Uterus (tissue), 4 donors: Measurements from ENCODE around the gene HTT-AS. TPM values are rescaled to one million over a fixed set of nuclear protein-coding genes. Genes with fewer than 3 reads are reported as not detected.

Source experiments
- DNase-seq, 2 donors: peaks; one replicate each; pipeline ENCODE4 v3.0.0-alpha.2; 2019 to 2020
- H3K27ac ChIP-seq, 2 donors: fragments of 200-600 bp; sonication (generic); 1 replicate in 1 of 2; 2 replicates in 1 of 2; pipeline ENCODE4 v1.5.1; 2016 to 2018
- H3K27me3 ChIP-seq, 2 donors: fragments of 200-600 bp; sonication (generic); one replicate each; pipeline ENCODE4 v1.5.1; 2018 to 2019; ENCODE audit warnings: control low read depth in 1 of 2
- H3K36me3 ChIP-seq, 2 donors: fragments of 200-600 bp; sonication (generic); one replicate each; pipeline ENCODE4 v1.5.1; 2019; ENCODE audit warnings: control low read depth in 1 of 2
- H3K4me1 ChIP-seq, 2 donors: fragments of 200-600 bp; sonication (generic); one replicate each; pipeline ENCODE4 v1.5.1; 2018 to 2019; ENCODE audit warnings: control low read depth in 1 of 2
- H3K4me3 ChIP-seq, 2 donors: fragments of 200-600 bp; sonication (generic); 1 replicate in 1 of 2; 2 replicates in 1 of 2; pipeline ENCODE4 v1.5.1; 2018 to 2019; ENCODE audit warnings: mild to moderate bottlenecking in 1 of 2
- H3K9me3 ChIP-seq, 2 donors: fragments of 200-600 bp; sonication (generic); one replicate each; pipeline ENCODE4 v1.5.1; 2019; ENCODE audit warnings: control low read depth in 1 of 2
- POLR2A ChIP-seq, 2 donors: fragments of 450-650 bp; IDR thresholded peaks; one replicate each; pipeline ENCODE4 v1.6.1; 2016; ENCODE audit warnings: antibody characterized with exemption in 2 of 2, mild to moderate bottlenecking in 1 of 2, moderate library complexity in 1 of 2
- intact Hi-C: fragments of 100-400 bp; cut with DNase I; formaldehyde crosslinking; loops from one replicate; pipeline ENCODE4 v1.15.1; 2023; ENCODE audit warnings: low total_unique reads
- total RNA-seq, 4 donors: library from RNA; depleted of rRNA in 3 of 4; stranded (reverse); fragments of >200 nt in 3 of 4; gene quantifications; one replicate each; pipeline versions ENCODE4 v1.1.0 to v1.2.4, GENCODE V29; 2014 to 2023
- TF ChIP-seq, protein P1 (sequence below), 4 experiments: fragments of 200-600 bp in 2 of 4; fragments of 450-650 bp in 2 of 4; sonication (generic) in 2 of 4; IDR thresholded peaks; one replicate each; pipeline ENCODE4 v1.5.1; 2016 to 2019; ENCODE audit warnings: antibody characterized with exemption in 4 of 4, mild to moderate bottlenecking in 2 of 4, moderate library complexity in 1 of 4
- donor health status: DM: yes; HTN: yes; CAD: no.

Gene HTT-AS
- total RNA-seq, 4 donors from 2014 or later = not detected

DNA sequence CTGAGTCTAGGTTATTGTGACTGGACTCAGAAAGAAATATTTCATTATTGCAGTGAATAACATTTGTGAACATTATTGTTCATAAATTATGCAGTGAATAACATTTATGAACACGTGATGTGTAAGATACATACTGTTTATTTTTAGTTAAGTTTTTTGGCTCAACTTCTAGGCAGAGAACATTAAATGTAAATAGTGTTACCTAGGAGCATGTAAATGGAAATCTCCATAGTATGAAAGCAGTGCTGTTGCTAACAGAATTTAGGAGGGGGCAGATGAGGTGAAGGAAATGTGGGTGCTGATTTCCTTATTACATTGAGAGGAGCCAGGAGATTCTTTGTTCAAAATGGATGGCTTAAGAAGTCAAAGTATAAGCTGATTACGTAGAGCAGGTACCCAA lies 45.1 kb upstream of the HTT-AS start:
- TF ChIP-seq, protein P1, sequence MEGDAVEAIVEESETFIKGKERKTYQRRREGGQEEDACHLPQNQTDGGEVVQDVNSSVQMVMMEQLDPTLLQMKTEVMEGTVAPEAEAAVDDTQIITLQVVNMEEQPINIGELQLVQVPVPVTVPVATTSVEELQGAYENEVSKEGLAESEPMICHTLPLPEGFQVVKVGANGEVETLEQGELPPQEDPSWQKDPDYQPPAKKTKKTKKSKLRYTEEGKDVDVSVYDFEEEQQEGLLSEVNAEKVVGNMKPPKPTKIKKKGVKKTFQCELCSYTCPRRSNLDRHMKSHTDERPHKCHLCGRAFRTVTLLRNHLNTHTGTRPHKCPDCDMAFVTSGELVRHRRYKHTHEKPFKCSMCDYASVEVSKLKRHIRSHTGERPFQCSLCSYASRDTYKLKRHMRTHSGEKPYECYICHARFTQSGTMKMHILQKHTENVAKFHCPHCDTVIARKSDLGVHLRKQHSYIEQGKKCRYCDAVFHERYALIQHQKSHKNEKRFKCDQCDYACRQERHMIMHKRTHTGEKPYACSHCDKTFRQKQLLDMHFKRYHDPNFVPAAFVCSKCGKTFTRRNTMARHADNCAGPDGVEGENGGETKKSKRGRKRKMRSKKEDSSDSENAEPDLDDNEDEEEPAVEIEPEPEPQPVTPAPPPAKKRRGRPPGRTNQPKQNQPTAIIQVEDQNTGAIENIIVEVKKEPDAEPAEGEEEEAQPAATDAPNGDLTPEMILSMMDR (IDR thresholded peaks at IDR 0.05) = no peak
- TF ChIP-seq POLR2A (IDR thresholded peaks at IDR 0.05) = no peak
- Histone ChIP-seq H3K4me1 (no peaks in the 10 kb centered on the region), H3K27me3 (no peaks in the 10 kb centered on the region), H3K36me3 (no peaks in the 10 kb centered on the region), H3K27ac (no peak overlapping the region), H3K9me3 (no peaks in the 10 kb centered on the region), H3K4me3 (no peak overlapping the region)
- no peak for DNase-seq
- intact Hi-C loops = no loop called here

DNA sequence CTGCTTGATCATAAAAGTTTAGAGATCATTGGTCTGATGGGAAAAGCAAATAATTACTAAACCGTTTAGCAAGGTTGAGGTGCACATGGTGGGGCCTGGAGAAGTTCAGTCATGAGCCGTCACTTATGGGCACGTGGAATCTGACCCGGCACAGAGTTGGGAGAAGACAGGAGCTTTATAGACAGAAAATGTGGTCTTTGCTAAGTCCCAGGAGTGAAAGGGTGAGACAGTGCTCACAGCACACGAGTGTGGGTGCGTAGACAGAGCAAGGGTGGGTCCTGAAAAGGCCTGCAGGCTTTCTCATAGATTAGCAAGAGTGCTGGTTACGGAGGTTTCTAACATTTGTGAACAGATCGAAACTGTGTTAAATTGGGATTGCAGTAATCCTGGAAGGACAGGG lies 44.0 kb upstream of the HTT-AS start:
- DNase-seq = no peak
- no peaks in the 10 kb centered on the region for H3K36me3 ChIP-seq

DNA sequence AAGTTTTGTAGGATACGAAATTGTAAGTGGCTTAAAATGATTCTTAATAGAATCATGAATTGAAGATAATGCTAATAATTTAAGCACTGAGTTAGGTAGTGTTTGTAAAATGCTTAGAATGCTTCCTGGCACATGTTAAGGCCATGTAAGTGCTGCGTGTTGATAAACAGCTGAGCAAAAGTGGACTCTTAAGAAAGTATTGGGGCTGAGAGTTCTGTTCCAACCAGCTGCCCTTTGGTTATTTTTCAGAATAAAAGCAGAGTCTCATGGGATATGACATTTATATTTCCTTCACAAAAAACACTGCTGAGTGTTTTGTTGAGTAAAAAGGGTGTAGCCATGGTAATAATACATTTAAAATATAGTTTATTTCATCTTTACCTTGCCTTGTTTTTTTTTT lies 42.6 kb upstream of the HTT-AS start:
- Histone ChIP-seq H3K9me3 (no peaks in the 10 kb centered on the region), H3K27me3 (no peaks in the 10 kb centered on the region), H3K27ac (no peak overlapping the region), H3K36me3 (no peaks in the 10 kb centered on the region), H3K4me3 (no peak overlapping the region), H3K4me1 (no peaks in the 10 kb centered on the region)
- TF ChIP-seq POLR2A (IDR thresholded peaks at IDR 0.05) = no peak
- DNase-seq = no peak
- intact Hi-C loops = no loop called here

More for the DNA sequence above, 44.0 kb upstream of the HTT-AS start:
- no peak overlapping the region for H3K27ac ChIP-seq
- no peaks in the 10 kb centered on the region for H3K9me3 ChIP-seq
- TF ChIP-seq, protein P1 (IDR thresholded peaks at IDR 0.05) = no peak
- TF ChIP-seq POLR2A (IDR thresholded peaks at IDR 0.05) = no peak
- no peaks in the 10 kb centered on the region for H3K4me1 ChIP-seq
- H3K4me3 ChIP-seq = no peak overlapping the region
- intact Hi-C loops = no loop called here
- no peaks in the 10 kb centered on the region for H3K27me3 ChIP-seq

DNA sequence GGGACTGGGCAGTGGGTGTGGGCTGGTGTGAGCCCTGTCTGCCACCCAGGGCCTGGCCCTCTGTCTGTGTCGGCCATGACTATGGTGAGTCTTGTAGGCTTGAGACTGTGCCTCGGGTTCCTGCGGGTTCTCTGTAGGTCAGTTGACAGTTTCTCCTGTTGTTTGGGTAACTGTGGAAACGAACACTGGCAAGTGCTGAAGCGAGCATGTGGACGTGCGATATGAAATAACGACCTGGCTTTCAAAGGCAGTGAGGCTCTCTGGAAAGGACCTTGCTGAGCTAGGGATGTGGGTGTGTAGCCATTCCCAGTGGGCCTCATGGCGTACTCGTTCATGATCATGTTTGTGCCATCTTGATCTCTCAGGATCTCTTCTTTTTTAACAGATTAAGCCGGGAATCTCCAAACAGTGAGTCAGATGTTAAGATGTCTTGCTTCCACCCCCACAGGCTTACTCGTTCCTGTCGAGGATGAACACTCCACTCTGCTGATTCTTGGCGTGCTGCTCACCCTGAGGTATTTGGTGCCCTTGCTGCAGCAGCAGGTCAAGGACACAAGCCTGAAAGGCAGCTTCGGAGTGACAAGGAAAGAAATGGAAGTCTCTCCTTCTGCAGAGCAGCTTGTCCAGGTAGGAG lies 41.4 kb upstream of the HTT-AS start:
- H3K4me1 ChIP-seq = no peaks in the 10 kb centered on the region
- intact Hi-C loops = no loop called here
- no peak for TF ChIP-seq POLR2A (IDR thresholded peaks at IDR 0.05)
- TF ChIP-seq, protein P1 (IDR thresholded peaks at IDR 0.05) = no peak
- H3K27me3 ChIP-seq = no peaks in the 10 kb centered on the region
- H3K9me3 ChIP-seq = no peaks in the 10 kb centered on the region
- no peak overlapping the region for H3K4me3 ChIP-seq
- H3K36me3 ChIP-seq = no peaks in the 10 kb centered on the region
- H3K27ac ChIP-seq = no peak overlapping the region
- no peak for DNase-seq

DNA sequence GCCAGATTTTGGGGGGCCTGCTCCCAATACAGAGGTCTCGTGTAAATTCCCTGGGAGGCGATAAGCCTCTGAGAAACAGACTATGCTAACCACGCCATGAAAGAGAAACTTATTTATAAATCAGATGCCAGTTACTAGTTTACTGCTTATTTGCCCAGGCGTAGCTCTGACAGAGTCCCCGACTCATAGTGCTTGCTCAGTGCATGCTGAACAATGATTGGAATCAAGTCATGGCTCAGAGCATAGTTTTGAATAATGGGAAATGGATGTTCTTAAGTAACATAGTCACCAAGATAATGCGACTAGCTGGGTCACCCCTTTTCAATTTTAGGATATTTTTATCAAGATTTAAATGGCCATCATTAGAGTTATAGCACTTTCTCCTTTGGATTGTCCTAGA lies 40.0 kb upstream of the HTT-AS start:
- H3K36me3 ChIP-seq = no peaks in the 10 kb centered on the region
- no peaks in the 10 kb centered on the region for H3K4me1 ChIP-seq
- no peaks in the 10 kb centered on the region for H3K27me3 ChIP-seq
- H3K27ac ChIP-seq = no peak overlapping the region
- no peak for TF ChIP-seq POLR2A (IDR thresholded peaks at IDR 0.05)
- TF ChIP-seq, protein P1 (IDR thresholded peaks at IDR 0.05) = no peak
- H3K4me3 ChIP-seq = no peak overlapping the region
- no peaks in the 10 kb centered on the region for H3K9me3 ChIP-seq
- intact Hi-C loops = no loop called here
- DNase-seq = no peak
